Astrocyte (in vitro differentiated cells and primary cell): ENCODE data around the gene ZNF22. TPM values are rescaled to one million over a fixed set of nuclear protein-coding genes. Genes with fewer than 3 reads are reported as not detected.
A peak's percentile ranks its signal among the peaks of the same experiment; 100 is the strongest.

Source experiments
- DNase-seq: peaks from one replicate; pipeline ENCODE4 v3.0.0-alpha.2; 2010; ENCODE audit warnings: low read depth
- FAIRE-seq: peaks from 2 replicates; lab custom pipeline; 2011; peaks lifted over from hg19 to GRCh38; lab: Jason Lieb, UNC
- H2AFZ ChIP-seq: 2 replicates; pipeline ENCODE4 v1.6.0; 2012; ENCODE audit warnings: low read depth, low read length, inconsistent platforms
- H3K27ac ChIP-seq: 2 replicates; pipeline ENCODE4 v1.5.1; 2011; ENCODE audit warnings: low read depth, low read length, inconsistent platforms
- H3K27me3 ChIP-seq: 2 replicates; pipeline ENCODE4 v1.6.0; 2011; ENCODE audit warnings: low read length, inconsistent platforms; ENCODE audit not compliant: insufficient read depth
- H3K36me3 ChIP-seq: 2 replicates; pipeline ENCODE4 v1.5.1; 2011; ENCODE audit warnings: low read length, inconsistent platforms; ENCODE audit not compliant: insufficient read depth
- H3K4me1 ChIP-seq: 2 replicates; pipeline ENCODE4 v1.5.1; 2011; ENCODE audit warnings: low read length, inconsistent platforms; ENCODE audit not compliant: insufficient read depth
- H3K4me2 ChIP-seq: 2 replicates; pipeline ENCODE4 v1.6.0; 2012; ENCODE audit warnings: low read length, inconsistent platforms
- H3K4me3 ChIP-seq: 2 replicates; pipeline ENCODE4 v1.5.1; 2011; ENCODE audit warnings: low read depth, mild to moderate bottlenecking, low read length, inconsistent platforms; ENCODE audit not compliant: insufficient read depth
- H3K79me2 ChIP-seq: 2 replicates; pipeline ENCODE4 v1.6.0; 2012; ENCODE audit warnings: mild to moderate bottlenecking, low read length, inconsistent platforms; ENCODE audit not compliant: insufficient read depth
- H3K9ac ChIP-seq: 2 replicates; pipeline ENCODE4 v1.6.0; 2012; ENCODE audit warnings: mild to moderate bottlenecking, low read length, inconsistent platforms
- H3K9me3 ChIP-seq: 2 replicates; pipeline ENCODE4 v1.5.1; 2012; ENCODE audit warnings: low read depth, mild to moderate bottlenecking, low read length, inconsistent platforms; ENCODE audit not compliant: insufficient read depth
- H4K20me1 ChIP-seq: 2 replicates; pipeline ENCODE4 v1.6.0; 2012; ENCODE audit warnings: low read length, inconsistent platforms; ENCODE audit not compliant: insufficient read depth
- H3K27ac Mint-ChIP-seq: one replicate; pipeline ENCODE4 v1.8.0; 2021; ENCODE audit warnings: mild to moderate bottlenecking, mixed read lengths; ENCODE audit not compliant: unreplicated experiment
- H3K27me3 Mint-ChIP-seq: one replicate; pipeline ENCODE4 v1.8.0; 2021; ENCODE audit warnings: low read depth, mixed read lengths; ENCODE audit not compliant: unreplicated experiment
- H3K36me3 Mint-ChIP-seq: one replicate; pipeline ENCODE4 v1.8.0; 2021; ENCODE audit warnings: low read depth, mixed read lengths; ENCODE audit not compliant: unreplicated experiment
- H3K4me1 Mint-ChIP-seq: one replicate; pipeline ENCODE4 v1.8.0; 2021; ENCODE audit warnings: low read depth, mixed read lengths; ENCODE audit not compliant: unreplicated experiment
- H3K4me3 Mint-ChIP-seq: one replicate; pipeline ENCODE4 v1.8.0; 2021; ENCODE audit warnings: mild to moderate bottlenecking, moderate library complexity, mixed read lengths; ENCODE audit not compliant: unreplicated experiment
- H3K9me3 Mint-ChIP-seq: one replicate; pipeline ENCODE4 v1.8.0; 2021; ENCODE audit warnings: mild to moderate bottlenecking, mixed read lengths; ENCODE audit not compliant: unreplicated experiment
- EZH2 ChIP-seq: IDR thresholded peaks from 2 replicates; pipeline ENCODE4 v1.6.1; 2012; ENCODE audit warnings: mild to moderate bottlenecking, low read length, inconsistent platforms; ENCODE audit not compliant: insufficient read depth
- total RNA-seq: library from RNA; stranded (reverse); gene quantifications from 2 replicates; pipeline ENCODE4 v1.2.1, GENCODE V29; 2021
- TF ChIP-seq, protein P1 (sequence below): IDR thresholded peaks from 2 replicates; pipeline ENCODE4 v1.5.1; 2011; ENCODE audit warnings: low read depth, mild to moderate bottlenecking, inconsistent platforms, low read length, moderate library complexity; ENCODE audit not compliant: insufficient read depth

ZNF22 gene
- total RNA-seq, 1 donor from 2014 or later = 12.0 TPM

DNA sequence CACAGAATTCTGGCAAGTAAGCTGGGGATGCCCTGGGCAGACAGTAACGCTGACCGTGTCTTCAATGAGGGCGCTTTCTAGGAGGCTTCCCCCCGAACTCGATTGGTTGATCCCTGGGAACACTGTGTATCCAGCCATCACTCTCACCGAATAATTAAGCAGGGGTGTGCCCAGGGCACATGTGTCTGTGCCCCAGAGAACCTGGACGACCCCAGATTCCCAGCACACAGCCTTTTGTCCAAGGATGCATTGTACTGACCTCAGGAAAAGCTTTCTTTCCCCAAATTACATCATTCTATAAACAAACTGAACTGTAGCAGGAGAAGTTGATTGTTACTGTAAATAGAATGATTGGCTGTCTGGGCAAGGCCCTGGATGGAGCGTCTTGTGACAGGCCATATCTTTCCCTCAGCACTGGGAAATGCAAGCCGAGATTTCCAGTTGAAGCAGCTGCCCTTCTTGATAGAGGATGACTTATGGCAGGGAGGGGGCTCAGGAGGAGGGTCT, 15.5 kb upstream of the ZNF22 start:
- H3K9me3 Mint-ChIP-seq = peaks cover 2% of the 10 kb centered on the region
- Histone ChIP-seq H3K9me3 (no peaks in the 10 kb centered on the region), H3K36me3 (no peaks in the 10 kb centered on the region), H4K20me1 (no peaks in the 10 kb centered on the region), H3K9ac (no peak overlapping the region), H3K27ac (no peak overlapping the region), H3K79me2 (no peaks in the 10 kb centered on the region), H3K4me2 (no peak overlapping the region), H2AFZ (no peak overlapping the region), H3K4me1 (peaks cover 35% of the 10 kb centered on the region), H3K4me3 (no peak overlapping the region), H3K27me3 (no peaks in the 10 kb centered on the region)
- no peak overlapping the region for H3K4me3 Mint-ChIP-seq
- no peak for FAIRE-seq
- no peaks in the 10 kb centered on the region for H3K27me3 Mint-ChIP-seq
- H3K36me3 Mint-ChIP-seq = peaks cover 30% of the 10 kb centered on the region
- H3K4me1 Mint-ChIP-seq = peaks cover 52% of the 10 kb centered on the region
- H3K27ac Mint-ChIP-seq = peak overlapping the region; percentile 83
- TF ChIP-seq, protein P1, sequence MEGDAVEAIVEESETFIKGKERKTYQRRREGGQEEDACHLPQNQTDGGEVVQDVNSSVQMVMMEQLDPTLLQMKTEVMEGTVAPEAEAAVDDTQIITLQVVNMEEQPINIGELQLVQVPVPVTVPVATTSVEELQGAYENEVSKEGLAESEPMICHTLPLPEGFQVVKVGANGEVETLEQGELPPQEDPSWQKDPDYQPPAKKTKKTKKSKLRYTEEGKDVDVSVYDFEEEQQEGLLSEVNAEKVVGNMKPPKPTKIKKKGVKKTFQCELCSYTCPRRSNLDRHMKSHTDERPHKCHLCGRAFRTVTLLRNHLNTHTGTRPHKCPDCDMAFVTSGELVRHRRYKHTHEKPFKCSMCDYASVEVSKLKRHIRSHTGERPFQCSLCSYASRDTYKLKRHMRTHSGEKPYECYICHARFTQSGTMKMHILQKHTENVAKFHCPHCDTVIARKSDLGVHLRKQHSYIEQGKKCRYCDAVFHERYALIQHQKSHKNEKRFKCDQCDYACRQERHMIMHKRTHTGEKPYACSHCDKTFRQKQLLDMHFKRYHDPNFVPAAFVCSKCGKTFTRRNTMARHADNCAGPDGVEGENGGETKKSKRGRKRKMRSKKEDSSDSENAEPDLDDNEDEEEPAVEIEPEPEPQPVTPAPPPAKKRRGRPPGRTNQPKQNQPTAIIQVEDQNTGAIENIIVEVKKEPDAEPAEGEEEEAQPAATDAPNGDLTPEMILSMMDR = no peak
- no peak for TF ChIP-seq EZH2
- DNase-seq = no peak

DNA sequence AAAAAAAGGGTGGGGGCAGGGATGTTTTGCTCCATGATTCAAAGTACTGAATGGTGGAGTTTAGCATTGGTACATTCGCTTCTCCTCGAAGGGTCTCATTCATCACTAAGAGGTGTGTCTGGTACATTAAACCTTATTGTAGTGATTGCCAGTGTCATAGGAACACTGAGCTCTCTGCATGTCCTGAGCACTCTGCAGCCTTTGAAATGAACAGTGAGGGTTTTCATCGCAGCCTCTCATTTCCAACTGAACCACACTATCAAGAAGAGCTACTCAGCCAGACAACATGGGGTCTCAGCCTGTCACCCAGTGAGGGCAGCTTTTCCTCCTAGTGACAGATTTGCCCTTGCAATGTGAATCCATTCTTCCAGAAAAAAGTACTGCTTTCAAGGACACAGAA, 14.5 kb upstream of the ZNF22 start:
- Mint-ChIP-seq H3K4me1 (peaks cover 44% of the 10 kb centered on the region), H3K9me3 (peaks cover 2% of the 10 kb centered on the region), H3K27me3 (no peaks in the 10 kb centered on the region), H3K27ac (peak overlapping the region; percentile 83), H3K36me3 (peaks cover 35% of the 10 kb centered on the region), H3K4me3 (peak overlapping the region; percentile 28)
- H3K27ac ChIP-seq = no peak overlapping the region
- no peaks in the 10 kb centered on the region for H4K20me1 ChIP-seq
- H3K9me3 ChIP-seq = no peaks in the 10 kb centered on the region
- no peak overlapping the region for H3K4me2 ChIP-seq
- DNase-seq (no peak), FAIRE-seq (no peak)
- H2AFZ ChIP-seq = no peak overlapping the region
- no peak overlapping the region for H3K4me3 ChIP-seq
- peaks cover 26% of the 10 kb centered on the region for H3K4me1 ChIP-seq
- TF ChIP-seq, protein P1 = no peak
- H3K79me2 ChIP-seq = no peaks in the 10 kb centered on the region
- H3K9ac ChIP-seq = no peak overlapping the region
- no peaks in the 10 kb centered on the region for H3K27me3 ChIP-seq
- H3K36me3 ChIP-seq = no peaks in the 10 kb centered on the region

DNA sequence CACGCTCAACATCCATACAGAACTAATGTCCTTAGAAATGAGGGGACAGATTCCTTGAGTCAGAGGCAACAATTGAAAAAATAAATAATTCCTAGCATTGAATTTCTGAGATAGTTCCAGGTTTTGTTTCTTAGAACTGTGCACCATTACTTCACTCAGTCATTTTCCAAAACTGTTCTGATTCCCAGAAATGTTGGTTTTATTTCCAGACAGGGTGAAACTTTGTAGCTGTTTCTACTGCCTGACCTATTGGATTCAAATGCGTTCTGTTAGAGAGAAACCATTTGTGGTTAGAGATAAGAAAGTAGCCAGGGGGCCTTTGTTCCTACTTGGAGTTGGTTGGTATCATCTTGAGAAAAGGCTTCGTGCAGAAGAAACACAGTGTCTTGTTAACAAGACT, 14.1 kb upstream of the ZNF22 start:
- H3K4me1 Mint-ChIP-seq = peaks cover 39% of the 10 kb centered on the region
- no peak overlapping the region for H3K27ac ChIP-seq

More for the DNA sequence above, 14.1 kb upstream of the ZNF22 start:
- Histone ChIP-seq H3K27me3 (no peaks in the 10 kb centered on the region), H2AFZ (no peak overlapping the region), H3K36me3 (no peaks in the 10 kb centered on the region), H3K9me3 (no peaks in the 10 kb centered on the region), H3K4me3 (no peak overlapping the region), H3K9ac (no peak overlapping the region), H3K4me1 (peaks cover 21% of the 10 kb centered on the region), H4K20me1 (no peaks in the 10 kb centered on the region), H3K4me2 (no peak overlapping the region), H3K79me2 (no peaks in the 10 kb centered on the region)
- Mint-ChIP-seq H3K27me3 (no peaks in the 10 kb centered on the region), H3K9me3 (peaks cover 2% of the 10 kb centered on the region), H3K36me3 (peaks cover 40% of the 10 kb centered on the region), H3K27ac (no peak overlapping the region), H3K4me3 (peak overlapping the region; percentile 28)
- peak; percentile 73 for DNase-seq
- TF ChIP-seq EZH2 = no peak
- FAIRE-seq = no peak
